HL-60 (cell line): ENCODE measurements around the gene ACRV1.

Source experiments
- DNase-seq, 2 experiments: peaks; one replicate each; pipeline ENCODE4 v3.0.0-alpha.2; 2010 to 2020; ENCODE audit warnings: low read depth in 1 of 2, low spot score in 1 of 2
- H3K27ac ChIP-seq: fragments of 250-450 bp; sonication (Bioruptor Pico); replicated peaks from 2 replicates; pipeline ENCODE4 v1.5.1; 2020; ENCODE audit warnings: mild to moderate bottlenecking, moderate library complexity
- H3K27me3 ChIP-seq: fragments of 250-450 bp; sonication (Bioruptor Pico); 2 replicates; pipeline ENCODE4 v1.5.1; 2021; ENCODE audit warnings: mild to moderate bottlenecking, moderate library complexity; ENCODE audit not compliant: insufficient read depth, poor library complexity, severe bottlenecking
- H3K4me3 ChIP-seq: replicated peaks from 2 replicates; pipeline ENCODE4 v1.5.1; 2011; ENCODE audit warnings: mild to moderate bottlenecking, control low read depth, low read length; ENCODE audit not compliant: insufficient read depth
- GABPA ChIP-seq: IDR thresholded peaks from 2 replicates; pipeline ENCODE4 v1.6.1; 2012; ENCODE audit warnings: low read depth
- POLR2AphosphoS5 ChIP-seq: IDR thresholded peaks from 2 replicates; pipeline ENCODE4 v1.6.1; 2012; ENCODE audit warnings: low read depth
- SPI1 ChIP-seq: IDR thresholded peaks from 2 replicates; pipeline ENCODE4 v1.6.1; 2012; ENCODE audit warnings: low read depth, mild to moderate bottlenecking, borderline replicate concordance
- TF ChIP-seq, protein P1 (sequence below): IDR thresholded peaks from 2 replicates; pipeline ENCODE4 v1.6.1; 2012; ENCODE audit warnings: low read depth; ENCODE audit not compliant: insufficient replicate concordance
- TF ChIP-seq, protein P2 (sequence below): IDR thresholded peaks from one replicate; pipeline ENCODE4 v1.5.1; 2011; ENCODE audit warnings: low read length, control low read depth, inconsistent platforms; ENCODE audit not compliant: insufficient read depth

Gene ACRV1

DNA sequence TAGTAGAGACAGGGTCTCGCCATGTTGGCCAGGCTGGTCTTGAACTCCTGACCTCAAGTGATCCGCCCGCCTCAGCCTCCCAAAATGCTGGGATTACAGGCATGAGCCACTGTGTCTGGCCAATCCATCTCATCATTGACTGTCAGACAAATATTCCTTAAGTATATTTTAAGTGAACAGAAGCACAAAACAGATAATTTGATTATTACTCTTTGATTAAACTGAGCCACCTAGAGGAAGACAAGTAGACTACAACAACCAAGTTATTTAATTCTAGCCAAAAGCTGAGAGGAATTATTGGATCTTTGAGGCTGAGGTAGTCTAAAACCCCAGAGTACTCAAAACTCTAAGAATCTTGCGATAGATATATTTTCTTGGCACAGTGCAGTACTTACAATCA, 1.2 kb downstream of the ACRV1 start:
- Histone ChIP-seq H3K27me3 (no peaks in the 10 kb centered on the region), H3K4me3 (no peak overlapping the region), H3K27ac (no peak overlapping the region)
- DNase-seq: no peak
- no peak for TF ChIP-seq SPI1
- TF ChIP-seq, protein P1, sequence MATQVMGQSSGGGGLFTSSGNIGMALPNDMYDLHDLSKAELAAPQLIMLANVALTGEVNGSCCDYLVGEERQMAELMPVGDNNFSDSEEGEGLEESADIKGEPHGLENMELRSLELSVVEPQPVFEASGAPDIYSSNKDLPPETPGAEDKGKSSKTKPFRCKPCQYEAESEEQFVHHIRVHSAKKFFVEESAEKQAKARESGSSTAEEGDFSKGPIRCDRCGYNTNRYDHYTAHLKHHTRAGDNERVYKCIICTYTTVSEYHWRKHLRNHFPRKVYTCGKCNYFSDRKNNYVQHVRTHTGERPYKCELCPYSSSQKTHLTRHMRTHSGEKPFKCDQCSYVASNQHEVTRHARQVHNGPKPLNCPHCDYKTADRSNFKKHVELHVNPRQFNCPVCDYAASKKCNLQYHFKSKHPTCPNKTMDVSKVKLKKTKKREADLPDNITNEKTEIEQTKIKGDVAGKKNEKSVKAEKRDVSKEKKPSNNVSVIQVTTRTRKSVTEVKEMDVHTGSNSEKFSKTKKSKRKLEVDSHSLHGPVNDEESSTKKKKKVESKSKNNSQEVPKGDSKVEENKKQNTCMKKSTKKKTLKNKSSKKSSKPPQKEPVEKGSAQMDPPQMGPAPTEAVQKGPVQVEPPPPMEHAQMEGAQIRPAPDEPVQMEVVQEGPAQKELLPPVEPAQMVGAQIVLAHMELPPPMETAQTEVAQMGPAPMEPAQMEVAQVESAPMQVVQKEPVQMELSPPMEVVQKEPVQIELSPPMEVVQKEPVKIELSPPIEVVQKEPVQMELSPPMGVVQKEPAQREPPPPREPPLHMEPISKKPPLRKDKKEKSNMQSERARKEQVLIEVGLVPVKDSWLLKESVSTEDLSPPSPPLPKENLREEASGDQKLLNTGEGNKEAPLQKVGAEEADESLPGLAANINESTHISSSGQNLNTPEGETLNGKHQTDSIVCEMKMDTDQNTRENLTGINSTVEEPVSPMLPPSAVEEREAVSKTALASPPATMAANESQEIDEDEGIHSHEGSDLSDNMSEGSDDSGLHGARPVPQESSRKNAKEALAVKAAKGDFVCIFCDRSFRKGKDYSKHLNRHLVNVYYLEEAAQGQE: no peak
- TF ChIP-seq POLR2AphosphoS5: no peak
- no peak for TF ChIP-seq GABPA
- TF ChIP-seq, protein P2, sequence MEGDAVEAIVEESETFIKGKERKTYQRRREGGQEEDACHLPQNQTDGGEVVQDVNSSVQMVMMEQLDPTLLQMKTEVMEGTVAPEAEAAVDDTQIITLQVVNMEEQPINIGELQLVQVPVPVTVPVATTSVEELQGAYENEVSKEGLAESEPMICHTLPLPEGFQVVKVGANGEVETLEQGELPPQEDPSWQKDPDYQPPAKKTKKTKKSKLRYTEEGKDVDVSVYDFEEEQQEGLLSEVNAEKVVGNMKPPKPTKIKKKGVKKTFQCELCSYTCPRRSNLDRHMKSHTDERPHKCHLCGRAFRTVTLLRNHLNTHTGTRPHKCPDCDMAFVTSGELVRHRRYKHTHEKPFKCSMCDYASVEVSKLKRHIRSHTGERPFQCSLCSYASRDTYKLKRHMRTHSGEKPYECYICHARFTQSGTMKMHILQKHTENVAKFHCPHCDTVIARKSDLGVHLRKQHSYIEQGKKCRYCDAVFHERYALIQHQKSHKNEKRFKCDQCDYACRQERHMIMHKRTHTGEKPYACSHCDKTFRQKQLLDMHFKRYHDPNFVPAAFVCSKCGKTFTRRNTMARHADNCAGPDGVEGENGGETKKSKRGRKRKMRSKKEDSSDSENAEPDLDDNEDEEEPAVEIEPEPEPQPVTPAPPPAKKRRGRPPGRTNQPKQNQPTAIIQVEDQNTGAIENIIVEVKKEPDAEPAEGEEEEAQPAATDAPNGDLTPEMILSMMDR: no peak

DNA sequence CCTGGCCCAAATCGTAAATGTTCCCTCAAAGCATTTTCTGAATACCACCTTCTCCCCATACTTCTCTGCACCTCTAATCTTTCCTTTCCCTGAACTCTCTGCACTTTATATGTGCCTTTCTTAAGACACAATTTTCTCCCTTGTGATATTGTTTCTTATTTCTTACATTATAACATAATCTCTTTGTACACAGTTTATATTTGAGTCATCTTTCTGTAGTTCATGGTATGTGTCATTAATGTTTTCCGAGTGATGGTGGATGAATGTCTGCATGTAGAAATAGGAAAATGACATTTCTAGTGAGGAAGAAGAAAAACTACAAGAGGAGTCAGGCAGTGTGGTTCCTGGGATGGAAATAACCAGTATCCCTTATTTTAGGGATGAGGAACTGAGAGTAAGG, 5.5 kb downstream of the ACRV1 start:
- H3K27me3 ChIP-seq: no peaks in the 10 kb centered on the region
- no peak overlapping the region for H3K4me3 ChIP-seq
- no peak for DNase-seq
- TF ChIP-seq, protein P1: no peak
- TF ChIP-seq GABPA: no peak
- TF ChIP-seq, protein P2: no peak
- no peak overlapping the region for H3K27ac ChIP-seq

DNA sequence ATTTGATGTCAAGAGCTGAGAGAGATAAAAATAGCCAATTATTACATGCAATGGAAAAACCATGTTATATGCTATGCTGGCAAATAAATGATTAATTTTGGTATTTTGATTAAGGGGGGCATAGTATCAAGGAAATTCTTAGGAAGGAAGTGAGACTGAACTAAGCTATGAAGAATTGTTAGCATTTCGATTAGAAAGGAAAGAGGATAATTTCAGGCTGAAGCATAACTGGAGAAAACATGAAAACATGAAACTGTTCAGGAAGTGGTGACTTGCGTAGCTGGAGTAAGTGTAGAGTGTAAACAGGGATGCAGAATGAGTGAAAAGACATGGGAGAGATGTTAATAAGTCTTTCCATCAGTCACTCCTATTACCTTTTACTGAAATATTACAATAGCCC, 6.4 kb downstream of the ACRV1 start:
- no peak for DNase-seq
- TF ChIP-seq, protein P2: no peak
- TF ChIP-seq SPI1 (no peak), GABPA (no peak), POLR2AphosphoS5 (no peak)
- TF ChIP-seq, protein P1: no peak
- Histone ChIP-seq H3K27ac (no peak overlapping the region), H3K4me3 (no peak overlapping the region), H3K27me3 (no peaks in the 10 kb centered on the region)
